Mucosa of descending colon (tissue), 3 donors: Measurements from ENCODE around the gene CYP46A1. TPM values are rescaled to one million over a fixed set of nuclear protein-coding genes. Genes with fewer than 3 reads are reported as not detected.
A peak's percentile ranks its signal among the peaks of the same experiment; 100 is the strongest.

Source experiments
- ATAC-seq: fragments of 200-7000 bp; cut with Tn5 transposase; one replicate; pipeline ENCODE4 v1.9.1; 2020; ENCODE audit warnings: mild to moderate bottlenecking, moderate library complexity
- DNase-seq, 3 donors: peaks; one replicate each; pipeline ENCODE4 v3.0.0-alpha.2; 2020
- H3K36me3 ChIP-seq: fragments of 200-600 bp; one replicate; pipeline ENCODE4 v1.8.0; 2021; ENCODE audit warnings: low read depth, mild to moderate bottlenecking
- H3K4me1 ChIP-seq: fragments of 200-600 bp; one replicate; pipeline ENCODE4 v1.8.0; 2021; ENCODE audit warnings: low read depth, mild to moderate bottlenecking
- H3K4me3 ChIP-seq: fragments of 200-600 bp; one replicate; pipeline ENCODE4 v1.8.0; 2021; ENCODE audit warnings: mild to moderate bottlenecking
- H3K9me3 ChIP-seq: fragments of 200-600 bp; one replicate; pipeline ENCODE4 v1.8.0; 2021; ENCODE audit warnings: mild to moderate bottlenecking
- intact Hi-C, 2 donors: fragments of 100-400 bp; cut with DNase I in 1 of 2; cut with micrococcal nuclease in 1 of 2; formaldehyde crosslinking; loops; one replicate each; pipeline versions ENCODE4 v1.11.0 to v1.11.1; 2022; cut with DNase I, micrococcal nuclease
- total RNA-seq, 3 donors: library from RNA; stranded (reverse); fragmentation: NEBNext Ultra II Directional in 2 of 3; extraction: Animal tissue kit (Norgen Biotek cat#: 25700) in 2 of 3; gene quantifications; one replicate each; pipeline versions ENCODE4 v1.2.1 to v1.2.4, GENCODE V29; 2021 to 2023
- TF ChIP-seq, protein P1 (sequence below): fragments of 200-600 bp; IDR thresholded peaks from one replicate; pipeline ENCODE4 v1.8.0; 2022; ENCODE audit warnings: antibody characterized with exemption, mild to moderate bottlenecking
- donor health status: DM: no; HTN: no; CAD: no; lungs with moderate emphysema.
- donor health status: DM: no; HTN: no; CAD: no.
- donor health status: DM: no; HTN: yes; CAD: no.

Gene CYP46A1
- total RNA-seq, 3 donors from 2014 or later, result 0.14 to 1.0 (median 0.22) TPM

DNA sequence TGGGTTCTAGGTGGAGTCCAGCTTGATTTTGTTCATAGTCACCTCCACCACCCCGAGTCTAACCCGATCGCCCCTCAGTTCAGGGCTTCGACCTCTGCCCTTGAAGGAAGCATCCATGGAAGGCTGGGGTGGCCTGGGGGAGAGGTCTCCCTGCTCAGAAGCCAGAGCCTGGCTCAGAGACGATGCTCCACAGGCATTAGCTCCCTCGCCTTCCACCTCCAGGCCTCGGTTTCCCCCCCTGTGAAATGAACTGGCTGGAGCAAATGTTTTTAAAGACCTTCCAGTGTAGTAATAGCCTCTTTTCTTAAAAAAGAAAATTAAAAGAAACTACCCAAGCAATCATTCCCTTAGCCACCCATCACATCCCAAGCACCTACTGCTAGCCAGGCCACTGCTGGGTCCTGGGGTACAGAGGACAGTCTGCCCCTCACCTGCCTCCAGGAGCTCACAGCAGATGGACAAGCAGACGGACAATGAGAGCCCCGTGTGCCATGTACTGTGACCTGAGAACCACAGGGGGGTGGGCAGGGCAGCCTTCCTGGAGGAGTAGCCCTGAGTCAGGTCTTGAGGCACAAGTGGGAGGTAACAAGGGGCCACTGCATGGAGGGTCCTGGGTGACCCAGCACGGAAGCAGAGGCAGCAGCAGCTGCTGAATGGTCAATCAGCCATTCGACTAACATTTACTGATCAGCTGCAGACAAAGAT is 66.8 kb downstream of the CYP46A1 start:
- H3K4me3 ChIP-seq, result no peak overlapping the region
- TF ChIP-seq, protein P1, sequence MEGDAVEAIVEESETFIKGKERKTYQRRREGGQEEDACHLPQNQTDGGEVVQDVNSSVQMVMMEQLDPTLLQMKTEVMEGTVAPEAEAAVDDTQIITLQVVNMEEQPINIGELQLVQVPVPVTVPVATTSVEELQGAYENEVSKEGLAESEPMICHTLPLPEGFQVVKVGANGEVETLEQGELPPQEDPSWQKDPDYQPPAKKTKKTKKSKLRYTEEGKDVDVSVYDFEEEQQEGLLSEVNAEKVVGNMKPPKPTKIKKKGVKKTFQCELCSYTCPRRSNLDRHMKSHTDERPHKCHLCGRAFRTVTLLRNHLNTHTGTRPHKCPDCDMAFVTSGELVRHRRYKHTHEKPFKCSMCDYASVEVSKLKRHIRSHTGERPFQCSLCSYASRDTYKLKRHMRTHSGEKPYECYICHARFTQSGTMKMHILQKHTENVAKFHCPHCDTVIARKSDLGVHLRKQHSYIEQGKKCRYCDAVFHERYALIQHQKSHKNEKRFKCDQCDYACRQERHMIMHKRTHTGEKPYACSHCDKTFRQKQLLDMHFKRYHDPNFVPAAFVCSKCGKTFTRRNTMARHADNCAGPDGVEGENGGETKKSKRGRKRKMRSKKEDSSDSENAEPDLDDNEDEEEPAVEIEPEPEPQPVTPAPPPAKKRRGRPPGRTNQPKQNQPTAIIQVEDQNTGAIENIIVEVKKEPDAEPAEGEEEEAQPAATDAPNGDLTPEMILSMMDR, result no peak
- DNase-seq (no peak), ATAC-seq (no peak)
- no peaks in the 10 kb centered on the region for H3K9me3 ChIP-seq
- H3K4me1 ChIP-seq, result peaks cover 9% of the 10 kb centered on the region
- H3K36me3 ChIP-seq, result no peaks in the 10 kb centered on the region
- intact Hi-C loops, result no loop called here

DNA sequence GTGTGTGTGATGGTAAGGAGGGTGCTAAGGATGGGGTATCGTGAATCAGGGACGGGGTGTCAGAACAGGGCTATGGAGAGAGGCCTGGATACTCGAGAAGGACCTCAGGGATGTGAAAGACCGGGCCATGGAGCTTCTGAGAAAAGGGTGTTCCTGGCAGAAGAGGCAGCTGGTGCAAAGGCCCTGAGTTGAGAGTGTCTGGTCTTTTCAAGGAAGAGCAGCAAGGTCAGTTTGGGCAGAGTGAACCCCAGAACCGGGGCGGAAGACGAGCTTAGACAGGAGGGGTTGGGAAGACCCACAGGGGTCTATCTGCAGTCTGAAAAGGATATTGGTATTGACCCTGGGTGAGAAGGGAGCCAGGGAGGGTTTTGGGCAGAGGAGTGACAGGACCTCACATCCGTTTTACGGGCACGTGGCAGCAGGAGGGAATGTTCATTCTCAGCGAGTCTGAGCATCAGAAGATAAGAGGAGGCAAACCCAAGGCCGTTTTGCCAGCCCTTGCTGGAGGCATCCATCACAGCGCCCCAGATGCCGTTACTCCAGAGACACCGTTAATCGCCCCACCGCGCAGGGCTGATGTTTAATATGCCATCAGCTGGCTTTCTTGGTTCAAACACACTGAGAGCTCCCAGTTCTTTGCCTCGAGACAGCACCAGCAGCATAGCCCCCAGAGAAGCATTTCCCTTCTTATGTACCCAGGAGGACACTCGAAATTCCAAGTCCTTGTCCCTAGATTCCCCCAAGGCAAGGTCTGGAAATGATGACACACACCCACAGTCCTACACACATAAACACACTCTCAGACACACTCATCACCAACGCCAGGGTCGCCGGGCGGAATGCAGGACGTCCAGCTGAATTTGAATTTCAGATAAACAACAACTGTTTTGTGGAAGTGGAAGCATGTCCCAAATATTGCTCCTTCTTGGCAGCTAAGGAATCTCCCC is 67.7 kb downstream of the CYP46A1 start:
- Histone ChIP-seq H3K36me3 (no peaks in the 10 kb centered on the region), H3K4me3 (no peak overlapping the region), H3K4me1 (peaks cover 7% of the 10 kb centered on the region), H3K9me3 (no peaks in the 10 kb centered on the region)
- intact Hi-C loops, result no loop called here
- peak; percentile 26 for ATAC-seq
- TF ChIP-seq, protein P1, result no peak
- no peak for DNase-seq

DNA sequence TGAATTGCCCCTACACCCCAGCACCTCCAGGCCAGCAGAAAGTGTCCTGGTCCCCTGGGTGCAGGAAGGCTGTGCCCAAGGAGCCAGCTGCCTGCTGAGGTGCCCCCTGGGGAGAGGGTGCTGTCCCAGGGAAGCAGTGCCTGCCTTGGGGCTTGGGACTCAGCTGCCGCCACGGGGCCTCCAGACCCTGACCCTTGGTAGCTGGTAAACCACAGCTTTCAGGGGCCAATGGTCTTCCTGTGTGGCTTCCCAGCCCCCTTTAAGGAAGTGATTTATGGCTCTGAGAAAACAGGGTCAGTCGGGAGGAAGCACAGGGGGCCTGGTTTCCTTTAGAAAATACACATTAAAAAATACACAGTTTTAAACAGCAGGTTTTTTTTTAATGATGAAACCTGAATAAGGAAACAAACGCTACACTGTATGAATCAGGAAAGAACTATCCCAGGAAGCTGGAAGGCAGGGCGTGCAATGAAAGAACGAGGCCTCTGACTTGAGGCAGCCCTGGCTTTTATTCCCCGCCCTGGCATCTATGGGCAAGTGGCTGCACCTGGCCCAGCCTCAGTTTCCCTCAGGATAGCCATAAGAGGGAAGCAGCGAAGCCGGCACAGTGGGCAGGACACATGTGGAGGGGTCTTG is 68.5 kb downstream of the CYP46A1 start:
- intact Hi-C loops, result no loop called here
- H3K9me3 ChIP-seq, result no peaks in the 10 kb centered on the region
- DNase-seq, result no peak
- no peak for ATAC-seq
- peaks cover 7% of the 10 kb centered on the region for H3K4me1 ChIP-seq
- TF ChIP-seq, protein P1, result no peak
- no peaks in the 10 kb centered on the region for H3K36me3 ChIP-seq
- no peak overlapping the region for H3K4me3 ChIP-seq

DNA sequence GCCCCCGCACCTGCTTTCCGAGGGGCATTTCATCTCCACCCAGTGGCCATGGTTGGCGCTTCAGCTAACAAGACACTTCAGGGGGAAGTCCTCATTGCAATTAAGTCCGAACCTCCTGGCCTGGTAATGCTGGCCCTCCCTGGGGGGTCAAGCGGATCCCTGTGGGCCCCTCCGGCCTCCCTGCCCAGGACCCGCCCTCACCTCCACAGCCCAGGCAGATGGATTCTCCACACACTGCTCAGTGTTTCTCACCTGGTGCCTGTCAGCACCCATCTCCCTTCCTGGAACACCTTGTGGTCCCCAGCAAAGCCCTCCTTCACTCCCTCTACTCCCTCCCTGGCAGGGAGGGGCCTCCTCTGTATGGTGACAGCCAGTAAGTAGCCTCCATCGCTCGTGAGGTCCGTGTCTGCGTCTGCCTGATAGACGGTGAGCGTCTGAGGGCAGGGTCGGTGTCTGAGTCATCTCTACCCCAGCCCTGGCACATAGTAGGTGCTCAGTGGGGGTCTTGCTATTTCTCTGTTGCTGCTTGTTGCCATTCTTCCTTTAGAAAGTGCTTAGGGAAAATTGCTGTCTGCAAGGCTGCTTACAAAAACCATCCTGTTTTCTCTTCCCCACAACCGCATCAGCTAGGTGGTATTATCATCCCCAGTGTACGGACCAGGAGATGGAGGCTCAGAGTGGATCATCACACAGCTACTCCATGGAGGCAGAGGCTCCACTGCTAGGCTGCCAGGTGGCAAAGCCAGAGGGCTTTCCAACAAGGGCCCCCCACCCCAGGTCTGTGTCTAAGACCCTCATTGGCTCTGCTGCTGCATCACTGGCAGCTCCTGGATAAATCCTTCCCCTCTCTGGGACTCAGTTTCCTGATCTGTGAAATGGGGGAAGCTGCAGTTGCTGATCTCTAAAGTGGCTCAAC is 69.4 kb downstream of the CYP46A1 start:
- H3K4me1 ChIP-seq, result peaks cover 7% of the 10 kb centered on the region
- ATAC-seq, result no peak
- TF ChIP-seq, protein P1, result no peak
- no peak for DNase-seq
- H3K36me3 ChIP-seq, result no peaks in the 10 kb centered on the region
- no peaks in the 10 kb centered on the region for H3K9me3 ChIP-seq
- intact Hi-C loops, result no loop called here
- no peak overlapping the region for H3K4me3 ChIP-seq
